ENCODE data around the gene MGST1. TPM values are rescaled to one million over a fixed set of nuclear protein-coding genes. Genes with fewer than 3 reads are reported as not detected.

The MGST1 gene
- total and polyA plus RNA-seq, 7 donors: 39.6 to 407 (median 156) TPM

- H3K27me3 ChIP-seq: no peaks in the 10 kb centered on the region
- no peak overlapping the region for H3K27ac ChIP-seq
- intact Hi-C loops (cut with DNase I): loop anchor here (5.0 to 10.0 kb wide), 2 partner anchors 300 to 1258 kb away; no protein-coding TSS in a partner anchor
- peaks cover 0 to 14% (median 9%) of the 10 kb centered on the region in 4 donors for H3K4me1 ChIP-seq
- no peak for DNase-seq
- no peak overlapping the region for H3K4me3 ChIP-seq
- TF ChIP-seq CTCF (IDR thresholded peaks at IDR 0.05): no peak
- no peak for TF ChIP-seq POLR2A (IDR thresholded peaks at IDR 0.05)
- no peak for TF ChIP-seq POLR2AphosphoS5 (IDR thresholded peaks at IDR 0.05)
- no peak for TF ChIP-seq EP300 (IDR thresholded peaks at IDR 0.05)
- WGBS, 2 donors: 87 to 89% methylated on average over 5 of the region's 5 CpGs
- no peaks in the 10 kb centered on the region for H3K36me3 ChIP-seq
- no peaks in the 10 kb centered on the region for H3K9me3 ChIP-seq
Observed at GRCh38 chr12:16384732-16385131, 37.3 kb downstream of the MGST1 start.

GRCh38 chr12:16385782-16386646, 38.6 kb downstream of the MGST1 start:
- TF ChIP-seq POLR2A (IDR thresholded peaks at IDR 0.05): no peak
- no peak for TF ChIP-seq EP300 (IDR thresholded peaks at IDR 0.05)
- TF ChIP-seq CTCF (IDR thresholded peaks at IDR 0.05): peak; percentile 36 to 49 (median 42)
- WGBS, 2 donors: 19 to 39% methylated on average over 13 of the region's 13 CpGs
- H3K9me3 ChIP-seq: no peaks in the 10 kb centered on the region
- intact Hi-C loops (cut with DNase I): loop anchor here (2.0 to 10.0 kb wide), 3 partner anchors 217 to 1256 kb away; no protein-coding TSS in a partner anchor
- peak overlapping the region in 3 of 4 donors; percentile 21 to 62 (median 58) for H3K27ac ChIP-seq
- no peaks in the 10 kb centered on the region for H3K27me3 ChIP-seq
- DNase-seq: peak; percentile 68
- H3K4me3 ChIP-seq: peak overlapping the region in 3 of 4 donors; percentile 18 to 34 (median 24)
- no peaks in the 10 kb centered on the region for H3K36me3 ChIP-seq
- peaks cover 0 to 14% (median 9%) of the 10 kb centered on the region in 4 donors for H3K4me1 ChIP-seq

GRCh38 chr12:16387919-16388318, 40.5 kb downstream of the MGST1 start:
- Histone ChIP-seq H3K9me3 (no peaks in the 10 kb centered on the region), H3K36me3 (no peaks in the 10 kb centered on the region), H3K27ac (no peak overlapping the region), H3K4me3 (no peak overlapping the region), H3K4me1 (peaks cover 0 to 14% (median 9%) of the 10 kb centered on the region in 4 donors), H3K27me3 (no peaks in the 10 kb centered on the region)
- TF ChIP-seq POLR2AphosphoS5 (IDR thresholded peaks at IDR 0.05) (no peak), CTCF (IDR thresholded peaks at IDR 0.05) (no peak), EP300 (IDR thresholded peaks at IDR 0.05) (no peak), POLR2A (IDR thresholded peaks at IDR 0.05) (no peak)
- intact Hi-C loops (cut with DNase I): loop anchor here (2.0 to 10.0 kb wide), 3 partner anchors 215 to 1254 kb away; no protein-coding TSS in a partner anchor
- 69 to 72% methylated on average over 2 of the region's 2 CpGs for WGBS, 2 donors
- no peak for DNase-seq

GRCh38 chr12:16389594-16389993, 42.1 kb downstream of the MGST1 start:
- 76 to 80% methylated on average over 4 of the region's 4 CpGs for WGBS, 2 donors
- Histone ChIP-seq H3K9me3 (peaks cover 0 to 3% (median 0%) of the 10 kb centered on the region in 4 donors), H3K27me3 (no peaks in the 10 kb centered on the region), H3K27ac (no peak overlapping the region), H3K36me3 (no peaks in the 10 kb centered on the region), H3K4me1 (peaks cover 0 to 14% (median 9%) of the 10 kb centered on the region in 4 donors), H3K4me3 (no peak overlapping the region)
- no peak for DNase-seq
- TF ChIP-seq POLR2AphosphoS5 (IDR thresholded peaks at IDR 0.05) (peak in 1 of 4 donors; percentile 7), EP300 (IDR thresholded peaks at IDR 0.05) (no peak), CTCF (IDR thresholded peaks at IDR 0.05) (no peak)
- intact Hi-C loops (cut with DNase I): loop anchor here (5.0 to 10.0 kb wide), 2 partner anchors 295 to 1253 kb away; no protein-coding TSS in a partner anchor

All from sigmoid colon (tissue), 7 donors.